ENCODE measurements around the gene ENHO.
"Not testable (repeated sequence)": the region's sequence is repeated elsewhere in the genome, so short reads cannot be mapped to it uniquely, and the experiment has no call there.

GRCh38 chr9:34481620-34482019, 41.2 kb downstream of the ENHO start:
- TF ChIP-seq CTCF (IDR thresholded peaks at IDR 0.05); EZH2 (IDR thresholded peaks at IDR 0.05; ENCODE audit: borderline replicate concordance, insufficient read depth, low read depth, low read length, poor library complexity, severe bottlenecking): not testable (repeated sequence)

Measured in B cell (primary cell).